Activated CD4-positive, CD25-positive, alpha-beta regulatory T cell (primary cell): ENCODE data around the gene CHP2.
"Not testable (repeated sequence)": the region's sequence is repeated elsewhere in the genome, so short reads cannot be mapped to it uniquely, and the experiment has no call there.

ENCODE experiments used
- DNase-seq, 4 experiments: peaks; one replicate each; lab custom pipeline; 2025; lab: John Stamatoyannopoulos, UW

CHP2 gene

GRCh38 chr16:23745263-23745662 lies 9.6 kb upstream of the CHP2 start:
- DNase-seq, result no peak

- no peak for DNase-seq
These were observed 6.2 kb upstream of the CHP2 start for GRCh38 chr16:23748630-23749029.

GRCh38 chr16:23751053-23751452 lies 3.8 kb upstream of the CHP2 start:
- not testable (repeated sequence) for DNase-seq

GRCh38 chr16:23753908-23754593 lies 775 bp upstream of the CHP2 start:
- no peak for DNase-seq

GRCh38 chr16:23755484-23755809 lies 621 bp downstream of the CHP2 start:
- no peak for DNase-seq

- DNase-seq, result no peak
These were observed 2.3 kb downstream of the CHP2 start for GRCh38 chr16:23757116-23757515.

- no peak for DNase-seq
These were observed 3.3 kb downstream of the CHP2 start for GRCh38 chr16:23757937-23758619.

GRCh38 chr16:23765933-23766332 lies 11.1 kb downstream of the CHP2 start:
- no peak for DNase-seq

GRCh38 chr16:23768581-23768980 lies 13.8 kb downstream of the CHP2 start:
- DNase-seq, result no peak

- no peak for DNase-seq
These were observed 16.2 kb downstream of the CHP2 start for GRCh38 chr16:23771027-23771426.

- no peak for DNase-seq
These were observed 16.8 kb downstream of the CHP2 start for GRCh38 chr16:23771642-23772041.

- DNase-seq, result no peak
These were observed 18.5 kb downstream of the CHP2 start for GRCh38 chr16:23773339-23773738.

GRCh38 chr16:23781176-23781575 lies 26.4 kb downstream of the CHP2 start:
- no peak for DNase-seq

GRCh38 chr16:23784811-23785447 lies 30.1 kb downstream of the CHP2 start:
- DNase-seq, result no peak

- DNase-seq, result no peak
These were observed 31.0 kb downstream of the CHP2 start for GRCh38 chr16:23785842-23786241.

GRCh38 chr16:23786964-23787561 lies 32.2 kb downstream of the CHP2 start:
- no peak for DNase-seq

GRCh38 chr16:23788685-23789084 lies 33.9 kb downstream of the CHP2 start:
- DNase-seq, result no peak

- no peak for DNase-seq
These were observed 40.6 kb downstream of the CHP2 start for GRCh38 chr16:23795378-23795777.

- no peak for DNase-seq
These were observed 42.1 kb downstream of the CHP2 start for GRCh38 chr16:23796941-23797340.

GRCh38 chr16:23801378-23801777 lies 46.6 kb downstream of the CHP2 start:
- DNase-seq, result peak; percentile 59 to 72 (median 70)

- DNase-seq, result no peak
These were observed 48.0 kb downstream of the CHP2 start for GRCh38 chr16:23802776-23803175.

GRCh38 chr16:23803591-23804123 lies 48.8 kb downstream of the CHP2 start:
- DNase-seq, result peak; percentile 18 to 58 (median 32)

GRCh38 chr16:23807028-23807427 lies 52.2 kb downstream of the CHP2 start:
- DNase-seq, result no peak
